MM.1S (cell line): Measurements from ENCODE around the gene TMEM235.
"Not testable (repeated sequence)": the region's sequence is repeated elsewhere in the genome, so short reads cannot be mapped to it uniquely, and the experiment has no call there.

Experiments
- DNase-seq: peaks from one replicate; pipeline ENCODE4 v3.0.0-alpha.2; 2015
- H2AFZ ChIP-seq: fragments of 300-600 bp; sonication (generic); 2 replicates; pipeline ENCODE4 v1.6.0; 2016; ENCODE audit warnings: antibody characterized with exemption, low read length
- H3F3A ChIP-seq: fragments of 300-600 bp; sonication (generic); 2 replicates; pipeline ENCODE4 v1.6.1; 2016; ENCODE audit warnings: mild to moderate bottlenecking, antibody characterized with exemption, low read length, moderate library complexity, mixed read lengths; ENCODE audit not compliant: insufficient read depth
- H3K27ac ChIP-seq: fragments of 300-600 bp; sonication (generic); 2 replicates; pipeline ENCODE4 v1.5.1; 2016; ENCODE audit warnings: mild to moderate bottlenecking, low read length
- H3K27me3 ChIP-seq: fragments of 300-600 bp; sonication (generic); replicated peaks from 2 replicates; pipeline ENCODE4 v1.6.0; 2016; ENCODE audit warnings: low read length; ENCODE audit not compliant: insufficient read depth
- H3K36me3 ChIP-seq: fragments of 300-600 bp; sonication (generic); replicated peaks from 2 replicates; pipeline ENCODE4 v1.6.1; 2016; ENCODE audit warnings: mild to moderate bottlenecking, low read length, mixed read lengths; ENCODE audit not compliant: insufficient read depth
- H3K4me1 ChIP-seq: fragments of 300-600 bp; sonication (generic); 2 replicates; pipeline ENCODE4 v1.6.1; 2016; ENCODE audit warnings: low read length, mixed read lengths
- H3K4me2 ChIP-seq: fragments of 300-600 bp; sonication (generic); 2 replicates; pipeline ENCODE4 v1.6.0; 2016; ENCODE audit warnings: low read depth, low read length
- H3K4me3 ChIP-seq: fragments of 300-600 bp; sonication (generic); 2 replicates; pipeline ENCODE4 v1.5.1; 2016; ENCODE audit warnings: low read length, mixed read lengths
- H3K79me2 ChIP-seq: fragments of 300-600 bp; sonication (generic); 2 replicates; pipeline ENCODE4 v1.6.1; 2016; ENCODE audit warnings: mixed run types, low read length, mixed read lengths
- H3K9ac ChIP-seq: fragments of 300-600 bp; sonication (generic); 2 replicates; pipeline ENCODE4 v1.6.1; 2016; ENCODE audit warnings: low read length, mixed read lengths
- H3K9me2 ChIP-seq: fragments of 300-600 bp; sonication (generic); replicated peaks from 2 replicates; pipeline ENCODE4 v1.6.1; 2016; ENCODE audit warnings: mild to moderate bottlenecking, low read length, mixed read lengths; ENCODE audit not compliant: insufficient read depth
- H3K9me3 ChIP-seq: fragments of 300-600 bp; sonication (generic); replicated peaks from 2 replicates; pipeline ENCODE4 v1.6.1; 2016; ENCODE audit warnings: mild to moderate bottlenecking, low read length, mixed read lengths; ENCODE audit not compliant: insufficient read depth
- H4K20me1 ChIP-seq: fragments of 300-600 bp; sonication (generic); 2 replicates; pipeline ENCODE4 v1.6.1; 2016; ENCODE audit warnings: mild to moderate bottlenecking, low read length, moderate library complexity, mixed read lengths; ENCODE audit not compliant: insufficient read depth
- CTCF ChIP-seq: fragments of 300-600 bp; sonication (generic); IDR thresholded peaks from 2 replicates; pipeline ENCODE4 v1.5.1; 2016; ENCODE audit warnings: antibody characterized with exemption, low read length, mixed read lengths
- EZH2 ChIP-seq: fragments of 300-600 bp; sonication (generic); optimal IDR thresholded peaks from 2 replicates; pipeline ENCODE3; 2017; ENCODE audit warnings: low read depth, mild to moderate bottlenecking, antibody characterized with exemption, low read length, mixed read lengths
- EZH2phosphoT487 ChIP-seq: fragments of 300-600 bp; sonication (generic); IDR thresholded peaks from 2 replicates; pipeline ENCODE4 v1.6.1; 2018; ENCODE audit warnings: antibody characterized with exemption, low read length

TMEM235 gene

GRCh38 chr17:78252701-78253635 lies 21.5 kb downstream of the TMEM235 start:
- Histone ChIP-seq H2AFZ (peak overlapping the region; percentile 29), H3K9me2 (no peaks in the 10 kb centered on the region), H3K27me3 (no peaks in the 10 kb centered on the region), H3F3A (peaks cover 34% of the 10 kb centered on the region), H3K9ac (peak overlapping the region; percentile 63), H3K36me3 (no peaks in the 10 kb centered on the region), H4K20me1 (no peaks in the 10 kb centered on the region), H3K4me3 (peak overlapping the region; percentile 45), H3K4me1 (peaks cover 40% of the 10 kb centered on the region), H3K79me2 (no peaks in the 10 kb centered on the region), H3K27ac (peak overlapping the region; percentile 91), H3K9me3 (no peaks in the 10 kb centered on the region), H3K4me2 (peak overlapping the region; percentile 76)
- TF ChIP-seq EZH2phosphoT487 (no peak), EZH2 (no peak), CTCF (no peak)
- peak; percentile 66 for DNase-seq

- peak overlapping the region; percentile 91; the same call in 1 of the 2 replicates for H3K27ac ChIP-seq
- H3K4me2 ChIP-seq = peak overlapping the region; percentile 96; the same call in 1 of the 2 replicates
- H3K27me3 ChIP-seq, DNase-seq, H3K79me2 ChIP-seq, H3K9me3 ChIP-seq, H3K36me3 ChIP-seq, H4K20me1 ChIP-seq, H3K9me2 ChIP-seq: not testable (repeated sequence)
- H2AFZ ChIP-seq = peak overlapping the region; percentile 97; the same call in 1 of the 2 replicates
- H3K4me3 ChIP-seq = peak overlapping the region; percentile 97
- H3K4me1 ChIP-seq = peaks cover 46% of the 10 kb centered on the region
- peak overlapping the region; percentile 99 for H3K9ac ChIP-seq
- peaks cover 39% of the 10 kb centered on the region for H3F3A ChIP-seq
Measured at GRCh38 chr17:78253636-78253945, 22.2 kb downstream of the TMEM235 start.

- H4K20me1 ChIP-seq = no peaks in the 10 kb centered on the region
- H3K36me3 ChIP-seq = no peaks in the 10 kb centered on the region
- peak overlapping the region; percentile 96 for H3K4me2 ChIP-seq
- no peaks in the 10 kb centered on the region for H3K79me2 ChIP-seq
- peaks cover 50% of the 10 kb centered on the region for H3K4me1 ChIP-seq
- DNase-seq = peak; percentile 90
- H3K4me3 ChIP-seq = peak overlapping the region; percentile 97
- no peaks in the 10 kb centered on the region for H3K9me2 ChIP-seq
- H3K27me3 ChIP-seq = no peaks in the 10 kb centered on the region
- TF ChIP-seq EZH2 (no peak), CTCF (no peak), EZH2phosphoT487 (no peak)
- peak overlapping the region; percentile 91 for H3K27ac ChIP-seq
- peak overlapping the region; percentile 97 for H2AFZ ChIP-seq
- H3K9me3 ChIP-seq = no peaks in the 10 kb centered on the region
- H3F3A ChIP-seq = peaks cover 39% of the 10 kb centered on the region
- H3K9ac ChIP-seq = peak overlapping the region; percentile 99
Measured at GRCh38 chr17:78253946-78254672, 22.7 kb downstream of the TMEM235 start.
